Inflammatory macrophage treated with lipopolysaccharide for 1 hour (primary cell): ENCODE data around the gene LLGL2.
A peak's percentile ranks its signal among the peaks of the same experiment; 100 is the strongest.

Source experiments
- DNase-seq, 2 donors: peaks; one replicate each; pipeline ENCODE4 v3.0.0-alpha.2; 2020 to 2022

LLGL2 gene

DNA sequence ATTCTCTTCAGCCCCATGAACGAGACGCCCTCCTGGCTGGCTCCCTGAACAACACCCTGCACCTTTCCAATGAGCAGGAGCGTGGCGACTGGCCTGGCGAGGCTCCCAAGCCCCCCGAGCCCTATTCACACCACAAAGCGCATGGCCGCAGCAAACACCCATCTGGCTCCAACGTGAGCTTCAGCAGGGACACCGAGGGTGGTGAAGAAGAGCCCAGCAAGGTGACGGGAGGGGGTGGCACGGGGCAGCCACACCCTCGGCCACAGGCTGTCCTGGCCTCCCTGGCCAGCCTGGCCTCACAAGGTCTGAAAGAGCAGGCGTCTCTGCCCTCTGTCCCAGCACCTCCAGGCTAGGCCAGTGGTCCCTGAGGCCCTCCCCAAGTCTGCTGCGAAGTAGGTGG, 33.8 kb upstream of the LLGL2 start:
- no peak for DNase-seq

DNA sequence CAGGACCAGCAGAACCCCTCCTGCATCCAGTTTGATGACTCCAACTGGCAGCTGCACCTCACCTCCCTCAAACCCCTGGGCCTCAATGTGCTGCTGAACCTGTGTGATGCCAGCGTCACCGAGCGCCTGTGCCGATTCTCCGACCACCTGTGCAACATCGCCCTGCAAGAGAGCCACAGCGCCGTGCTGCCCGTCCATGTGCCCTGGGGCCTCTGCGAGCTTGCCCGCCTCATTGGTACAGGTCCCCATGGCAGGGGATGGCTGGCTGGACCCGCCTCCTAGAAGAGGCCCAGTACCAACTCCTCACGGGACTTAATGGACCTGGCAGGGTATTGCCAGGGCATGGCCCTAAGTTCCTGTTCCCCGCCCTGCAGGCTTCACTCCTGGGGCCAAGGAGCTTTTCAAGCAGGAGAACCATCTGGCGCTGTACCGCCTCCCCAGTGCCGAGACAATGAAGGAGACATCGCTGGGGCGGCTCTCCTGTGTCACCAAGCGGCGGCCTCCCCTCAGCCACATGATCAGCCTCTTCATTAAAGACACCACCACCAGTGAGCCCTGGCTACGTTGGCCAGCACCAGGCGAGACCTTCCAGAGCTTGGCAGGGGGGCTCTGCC, 32.8 kb upstream of the LLGL2 start:
- DNase-seq: no peak

GRCh38 chr17:75493476-75494129, 31.9 kb upstream of the LLGL2 start:
- no peak for DNase-seq

DNA sequence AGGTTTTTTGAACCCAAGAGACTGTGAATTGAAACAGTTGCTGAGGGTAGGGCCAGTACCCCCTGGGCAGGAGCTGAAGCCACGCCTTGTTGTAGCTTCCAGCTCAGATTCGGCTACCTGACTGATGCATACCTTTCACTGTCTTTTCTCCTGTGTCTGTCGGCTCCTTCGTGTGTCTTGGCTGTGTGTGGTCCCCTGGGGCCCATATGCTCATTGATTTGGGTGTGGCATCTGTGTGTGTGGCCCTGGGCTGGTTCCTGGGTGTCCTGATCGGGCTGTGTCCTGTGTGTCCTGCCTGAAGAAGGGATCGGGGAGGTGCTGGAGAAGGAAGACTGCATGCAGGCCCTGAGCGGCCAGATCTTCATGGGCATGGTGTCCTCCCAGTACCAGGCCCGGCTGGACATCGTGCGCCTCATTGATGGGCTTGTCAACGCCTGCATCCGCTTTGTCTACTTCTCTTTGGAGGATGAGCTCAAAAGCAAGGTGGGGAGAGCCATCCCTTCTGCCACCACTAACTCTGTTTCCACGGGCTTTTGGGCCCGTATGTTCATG, 31.1 kb upstream of the LLGL2 start:
- no peak for DNase-seq

DNA sequence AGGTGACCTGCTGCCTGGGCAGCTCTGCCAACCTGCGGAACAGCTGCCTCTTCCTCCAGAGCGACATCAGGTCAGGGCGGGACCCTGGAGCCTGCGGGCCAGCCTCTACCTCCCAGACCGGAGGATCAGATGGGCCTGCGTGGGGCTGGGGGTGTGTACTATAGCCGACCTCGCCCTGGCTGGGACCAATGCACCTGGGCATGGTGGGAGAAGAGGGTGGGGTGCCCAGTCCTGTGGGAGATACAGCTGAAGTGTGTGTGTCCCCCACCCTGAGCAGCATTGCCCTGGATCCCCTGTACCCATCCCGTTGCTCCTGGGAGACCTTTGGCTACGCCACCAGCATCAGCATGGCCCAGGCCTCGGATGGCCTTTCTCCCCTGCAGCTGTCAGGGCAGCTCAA, 29.5 kb upstream of the LLGL2 start:
- no peak for DNase-seq

DNA sequence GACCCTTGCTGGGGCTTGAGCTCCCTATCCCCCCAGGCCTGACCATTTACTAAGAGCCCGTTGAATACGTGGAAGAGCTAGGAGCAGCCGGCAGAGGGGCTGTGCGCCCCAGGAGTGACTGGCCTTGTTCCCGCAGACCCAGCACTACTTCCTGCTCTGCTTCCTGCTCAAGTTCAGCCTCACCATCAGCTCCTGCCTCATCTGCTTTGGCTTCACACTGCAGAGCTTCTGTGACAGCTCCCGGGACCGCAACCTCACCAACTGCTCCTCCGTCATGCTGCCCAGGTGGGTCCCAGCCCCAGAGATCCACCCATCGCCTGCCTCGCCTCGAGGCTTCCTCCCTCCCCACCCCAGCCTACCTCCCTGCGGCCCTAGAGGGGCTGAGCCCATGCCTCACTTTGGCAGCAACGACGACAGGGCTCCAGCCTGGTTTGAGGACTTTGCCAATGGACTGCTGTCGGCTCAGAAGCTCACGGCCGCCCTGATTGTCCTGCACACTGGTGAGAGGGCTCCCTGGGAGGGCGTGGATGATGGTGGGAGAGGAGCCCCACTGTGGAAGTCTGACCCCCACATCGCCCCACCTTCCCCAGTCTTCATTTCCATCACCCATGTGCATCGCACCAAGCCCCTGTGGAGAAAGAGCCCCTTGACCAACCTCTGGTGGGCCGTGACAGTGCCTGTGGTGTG, 27.3 kb upstream of the LLGL2 start:
- DNase-seq: no peak

DNA sequence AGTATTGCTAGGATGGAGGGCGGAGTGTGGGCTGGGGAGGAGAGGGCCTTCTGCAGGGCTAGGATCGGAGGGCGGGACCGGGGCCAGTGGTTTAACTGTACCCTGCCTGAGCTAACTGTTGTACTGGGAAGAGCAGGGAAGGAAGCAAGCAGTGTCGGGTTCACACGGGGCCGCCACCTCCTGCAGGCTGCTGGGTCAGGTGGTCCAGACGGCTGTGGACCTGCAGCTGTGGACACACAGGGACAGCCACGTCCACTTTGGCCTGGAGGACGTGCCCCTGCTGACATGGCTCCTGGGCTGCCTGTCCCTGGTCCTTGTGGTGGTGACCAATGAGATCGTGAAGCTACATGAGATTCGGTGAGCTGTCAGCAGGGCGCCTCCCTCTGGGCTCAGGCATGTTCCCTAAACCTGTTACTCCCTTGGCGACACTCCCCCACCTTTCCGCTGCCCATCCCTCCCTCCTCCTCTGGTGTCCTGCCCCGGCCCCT, 26.7 kb upstream of the LLGL2 start:
- DNase-seq: no peak

GRCh38 chr17:75499313-75500022, 26.0 kb upstream of the LLGL2 start:
- no peak for DNase-seq

DNA sequence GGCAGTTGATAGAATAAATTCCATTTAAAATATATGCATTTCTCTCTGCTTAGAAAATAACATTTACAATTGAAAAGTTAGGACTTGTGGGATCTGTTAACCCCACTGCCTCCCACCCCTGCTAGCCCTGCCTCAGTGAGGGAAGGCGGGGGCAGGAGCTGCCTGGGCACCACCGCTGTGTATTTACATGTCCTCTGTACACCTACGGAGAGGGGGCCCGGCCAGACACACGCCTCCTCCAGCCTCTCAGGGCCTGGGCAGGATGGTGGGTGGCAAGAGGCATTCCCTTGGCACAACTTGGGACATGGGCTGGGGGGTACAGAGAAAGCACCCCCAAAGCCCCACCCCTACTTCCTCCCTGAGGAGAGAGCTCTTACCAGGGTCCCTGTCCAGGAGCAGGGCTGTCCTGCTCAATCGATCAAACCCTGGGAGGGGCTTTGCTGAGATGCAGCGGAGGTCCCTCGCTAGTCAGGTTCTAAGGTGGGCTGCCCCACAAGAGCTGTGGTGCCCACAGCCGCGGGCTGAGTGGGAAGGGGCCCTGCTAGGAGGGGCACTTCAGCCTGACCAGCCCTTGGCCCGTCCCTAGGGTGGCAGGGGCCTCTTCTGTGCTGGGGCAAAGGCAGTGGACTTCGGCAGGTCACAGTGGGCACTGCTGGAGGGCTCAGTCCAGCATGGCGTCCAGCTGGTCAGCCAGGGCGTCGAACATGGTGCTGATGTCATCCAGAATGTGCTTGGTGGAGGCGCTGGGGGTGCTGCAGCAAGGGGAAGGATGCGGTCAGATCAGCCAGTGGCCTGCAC, 24.9 kb upstream of the LLGL2 start:
- no peak for DNase-seq

DNA sequence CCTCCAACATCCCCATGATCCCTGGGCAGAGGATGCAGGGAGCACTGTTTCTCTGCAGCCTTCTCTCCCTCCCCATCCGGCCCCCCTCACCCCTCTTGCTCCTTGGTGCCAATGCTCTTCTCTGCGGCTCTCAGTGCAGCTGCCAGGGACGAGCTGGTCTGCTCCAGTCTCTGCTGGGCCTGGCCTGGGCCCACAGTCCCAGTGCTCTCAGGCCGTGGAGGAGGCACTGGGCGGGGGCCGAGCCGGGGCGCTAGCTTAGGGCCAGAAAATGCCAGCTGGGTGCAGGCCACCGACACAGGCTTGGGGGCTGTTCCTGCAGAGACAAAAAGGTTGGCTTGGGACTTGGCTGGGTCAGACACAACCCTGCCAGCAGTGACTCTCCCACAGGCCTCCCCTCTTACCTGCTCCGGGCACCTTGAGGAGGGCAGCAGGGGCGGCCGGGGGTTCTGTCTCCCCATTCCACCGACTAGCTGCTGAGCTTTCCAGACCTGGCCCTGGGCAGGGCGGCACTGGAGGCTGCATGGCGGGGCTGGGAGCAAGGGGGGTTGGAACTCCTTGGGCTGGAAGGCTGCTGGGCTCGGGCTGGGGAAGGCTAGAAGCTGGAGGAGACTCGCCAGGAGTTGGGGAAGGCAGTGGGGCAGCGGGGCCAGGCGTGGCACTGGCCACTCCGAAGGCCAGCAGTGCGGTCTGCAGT, 24.0 kb upstream of the LLGL2 start:
- no peak for DNase-seq

DNA sequence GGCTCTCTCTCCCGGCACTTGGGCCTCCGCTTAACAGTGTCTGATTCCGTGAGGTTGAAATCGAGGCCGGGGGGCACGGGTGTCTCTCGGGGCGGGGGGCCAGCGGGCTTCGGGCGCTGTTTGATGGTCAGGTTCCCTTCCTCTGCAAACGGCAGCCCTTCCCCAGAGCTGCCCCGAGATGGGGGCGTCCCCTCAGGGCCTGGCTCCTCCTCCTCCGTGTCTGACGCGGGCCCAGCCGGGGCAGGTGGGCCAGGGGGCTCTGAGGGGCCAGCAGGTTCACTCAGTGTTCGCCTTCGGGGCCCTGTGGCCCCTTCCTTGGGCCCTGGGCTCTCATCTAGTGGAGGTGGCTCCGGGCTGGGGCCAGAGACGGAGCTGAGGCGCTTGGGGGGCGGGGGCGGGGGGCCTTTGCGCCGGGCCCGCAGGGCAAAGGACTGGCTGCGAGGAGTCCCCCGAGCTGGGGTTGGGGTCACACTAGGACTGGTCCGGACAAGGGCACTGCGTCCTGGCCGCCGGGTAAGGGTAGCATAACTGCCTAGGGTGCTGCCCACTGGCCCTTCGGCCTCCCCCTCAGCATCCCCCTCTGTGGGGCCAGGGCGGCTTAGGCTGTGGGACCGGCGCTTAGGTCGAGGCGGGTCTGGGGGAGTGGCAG, 23.3 kb upstream of the LLGL2 start:
- no peak for DNase-seq

DNA sequence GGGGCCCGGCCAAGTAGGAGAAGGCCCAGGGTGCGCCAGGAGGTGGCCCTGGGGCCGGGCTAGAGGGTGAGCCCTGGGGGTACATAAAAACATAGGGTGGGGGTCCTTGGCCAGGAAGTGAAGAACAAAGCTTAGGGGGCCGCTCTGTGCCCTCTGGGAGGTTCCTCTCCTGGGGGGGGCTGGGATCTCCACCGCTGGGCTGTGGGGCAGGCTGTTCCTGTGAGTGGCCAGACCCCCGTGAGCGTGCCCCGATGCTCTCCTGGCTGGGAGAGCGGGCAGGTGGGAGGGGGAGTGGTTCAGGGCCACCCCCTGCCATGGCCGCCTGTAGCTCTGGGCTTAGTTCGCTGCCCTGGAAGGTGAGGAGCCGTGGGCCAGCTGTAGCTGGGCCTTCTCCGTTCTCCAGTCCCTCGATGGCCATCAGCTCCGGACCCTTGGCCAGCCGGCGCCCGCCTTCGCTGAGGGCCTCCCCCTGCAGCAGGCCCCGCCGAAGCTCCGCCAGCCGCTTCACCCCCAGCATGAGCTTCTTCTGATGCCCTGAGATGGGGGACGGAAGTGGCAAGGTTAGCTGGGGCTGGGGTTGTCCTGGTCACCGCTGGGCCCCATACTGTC, 22.7 kb upstream of the LLGL2 start:
- DNase-seq: no peak

GRCh38 chr17:75503337-75503950, 22.1 kb upstream of the LLGL2 start:
- no peak for DNase-seq

DNA sequence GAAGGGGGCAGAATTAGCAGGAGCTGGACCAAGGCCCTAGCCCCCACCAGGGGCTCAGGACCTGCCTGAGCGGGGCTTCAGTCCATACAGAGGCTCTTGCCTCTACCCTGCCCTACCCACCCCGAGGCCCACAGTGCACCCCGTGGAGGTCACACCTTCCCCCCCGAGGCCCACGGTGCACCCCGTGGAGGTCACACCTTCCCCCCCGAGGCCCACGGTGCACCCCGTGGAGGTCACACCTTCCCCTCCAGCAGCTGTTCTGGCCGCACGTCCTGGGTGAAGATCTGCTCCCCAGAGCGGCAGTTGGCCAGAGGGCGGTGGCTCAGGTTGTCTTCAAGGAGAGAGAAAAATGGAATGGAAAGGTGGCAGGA, 21.5 kb upstream of the LLGL2 start:
- DNase-seq: no peak

DNA sequence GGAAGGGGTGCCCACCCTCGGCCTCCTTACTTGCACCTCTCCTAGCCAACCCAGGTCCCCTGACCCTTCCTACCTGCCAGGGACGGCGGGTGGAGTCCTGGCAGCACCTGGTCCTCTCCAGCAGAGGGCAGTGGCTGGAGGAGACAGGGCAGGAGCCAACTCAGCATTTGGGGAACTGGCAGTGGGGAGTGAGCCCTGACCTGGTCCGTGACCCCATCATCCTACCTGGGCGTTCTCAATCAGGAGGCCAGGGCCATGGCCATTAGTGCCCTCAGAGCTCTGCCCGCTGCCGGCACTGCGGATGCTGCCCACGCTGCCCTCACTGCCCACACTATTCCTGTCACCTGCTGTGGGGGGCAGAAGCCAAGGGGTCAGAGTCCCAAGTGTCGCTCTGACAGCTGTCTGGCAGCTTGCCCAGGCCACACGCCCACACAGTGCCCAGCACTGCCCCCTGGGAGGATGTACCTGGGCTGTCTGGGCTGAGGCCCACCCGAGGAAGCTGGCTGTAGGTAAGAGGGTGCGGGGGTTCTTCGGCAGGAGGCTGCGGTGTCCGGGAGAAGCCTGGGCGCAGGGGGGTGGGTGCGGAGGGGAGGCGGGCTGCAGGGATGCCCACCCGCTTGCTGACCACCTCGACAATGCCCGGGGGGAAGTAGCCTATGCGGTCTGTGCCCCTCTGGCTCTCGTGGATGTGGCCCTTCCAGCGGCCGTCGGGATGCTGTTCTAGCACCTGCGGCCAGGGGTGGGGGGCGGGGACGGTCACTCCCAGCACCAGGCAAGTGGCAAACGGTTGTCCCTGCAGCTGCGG, 20.9 kb upstream of the LLGL2 start:
- peak in 1 of 2 donors; percentile 41 for DNase-seq

GRCh38 chr17:75505152-75505409, 20.4 kb upstream of the LLGL2 start:
- no peak for DNase-seq

GRCh38 chr17:75505640-75506039, 19.9 kb upstream of the LLGL2 start:
- no peak for DNase-seq

- DNase-seq: no peak
These were observed 19.4 kb upstream of the LLGL2 start for GRCh38 chr17:75506134-75506533.

DNA sequence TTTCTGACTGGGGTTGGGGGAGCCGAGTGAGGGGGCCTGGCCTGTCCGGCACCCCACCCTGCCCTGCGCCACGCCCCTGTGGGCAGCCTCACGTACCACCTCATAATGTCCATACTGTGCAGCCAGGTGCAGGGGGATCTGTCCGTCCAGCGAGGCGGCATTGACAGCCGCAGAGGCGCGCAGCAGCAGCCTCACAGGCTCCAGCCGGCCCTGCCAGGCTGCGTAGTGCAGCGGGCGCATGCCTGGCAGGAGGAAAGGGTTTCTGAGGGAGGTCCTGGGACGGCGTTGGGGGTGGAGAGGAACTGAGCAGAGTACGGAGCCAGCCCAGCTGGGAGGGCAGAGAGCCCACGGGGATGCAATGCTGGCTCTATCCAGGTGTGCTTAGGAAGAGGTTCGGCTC, 18.6 kb upstream of the LLGL2 start:
- DNase-seq: no peak
